ENCODE results near the gene TMEM120B.

TMEM120B gene

DNA sequence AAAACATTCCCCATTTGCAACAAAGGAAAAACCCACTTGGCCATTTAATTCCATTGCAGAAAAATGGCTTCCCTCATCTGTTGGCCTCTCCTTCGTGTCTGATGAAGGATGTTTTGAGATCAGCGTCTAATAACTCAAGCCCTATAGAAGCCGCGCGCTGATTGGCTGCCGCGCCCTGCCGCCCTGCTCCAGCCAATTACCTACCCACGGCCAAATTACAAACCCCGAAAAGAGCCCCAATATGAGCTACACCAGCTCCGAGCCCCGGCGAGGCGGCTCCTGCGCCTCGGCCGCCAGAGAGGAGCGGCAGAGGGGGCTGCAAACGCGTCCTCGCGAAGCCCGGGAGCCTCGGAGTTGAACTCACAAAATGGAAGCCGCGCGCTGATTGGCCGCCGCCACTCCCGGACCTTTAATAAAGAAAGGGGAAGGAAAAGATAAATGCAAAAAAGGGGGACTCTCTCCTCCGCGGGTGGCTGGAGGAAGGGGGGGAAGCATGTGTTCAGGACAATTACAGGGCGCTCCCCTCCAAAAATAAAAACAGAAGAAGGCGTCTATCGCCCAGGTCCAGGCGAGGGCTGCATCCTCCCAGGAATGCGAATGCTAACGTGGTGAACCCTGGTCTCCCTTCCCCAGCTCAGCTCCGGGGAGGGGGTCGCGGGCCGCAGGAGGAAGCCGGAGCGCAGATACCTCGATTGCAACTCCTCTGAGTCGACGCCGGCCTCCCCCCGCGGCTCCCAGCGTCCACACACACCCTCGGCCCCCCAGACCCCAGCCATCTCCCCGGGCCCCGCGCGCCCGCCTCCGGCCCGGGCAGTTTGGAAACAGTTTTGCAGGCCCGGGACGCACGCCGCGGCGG lies 90.5 kb downstream of the TMEM120B start:
- peak; percentile 97 for DNase-seq (ENCODE audit: low read depth, low spot score)

DNA sequence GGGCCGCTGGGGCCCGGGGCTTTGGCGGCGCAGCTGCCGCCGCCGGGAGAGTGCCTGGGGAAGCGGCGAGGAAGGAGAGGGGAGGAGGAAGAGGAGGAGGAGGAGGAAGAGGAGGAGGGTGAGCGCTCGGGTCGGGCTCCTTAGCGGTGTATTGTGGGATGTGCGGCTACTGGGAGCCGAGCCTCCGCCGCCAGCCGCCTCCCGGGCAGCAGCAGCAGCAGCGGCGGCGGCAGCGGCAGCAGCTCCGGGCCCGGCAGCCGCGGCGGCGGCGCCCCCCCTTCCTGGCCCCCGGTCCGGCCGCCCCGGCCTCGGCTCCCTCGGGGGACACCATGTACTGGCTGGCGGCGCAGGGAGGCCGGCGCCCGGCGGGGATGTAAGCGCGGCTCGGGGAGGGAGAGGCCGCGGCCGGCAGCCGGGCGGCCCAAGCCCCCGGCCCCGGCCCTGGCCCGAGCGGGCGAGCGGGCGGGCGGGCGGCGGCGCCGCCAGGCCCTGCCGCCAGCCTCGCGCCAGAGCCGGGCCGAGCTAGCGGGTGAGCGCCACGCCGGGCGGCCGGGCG lies 91.4 kb downstream of the TMEM120B start, which contains the start of gene SETD1B:
Gene SETD1B, plus strand, starts transcription at position 149 of the 556 bp plus-strand sequence. CDS start 729 bp downstream, outside the sequence.
- DNase-seq (ENCODE audit: low read depth, low spot score) = peak; percentile 75

DNA sequence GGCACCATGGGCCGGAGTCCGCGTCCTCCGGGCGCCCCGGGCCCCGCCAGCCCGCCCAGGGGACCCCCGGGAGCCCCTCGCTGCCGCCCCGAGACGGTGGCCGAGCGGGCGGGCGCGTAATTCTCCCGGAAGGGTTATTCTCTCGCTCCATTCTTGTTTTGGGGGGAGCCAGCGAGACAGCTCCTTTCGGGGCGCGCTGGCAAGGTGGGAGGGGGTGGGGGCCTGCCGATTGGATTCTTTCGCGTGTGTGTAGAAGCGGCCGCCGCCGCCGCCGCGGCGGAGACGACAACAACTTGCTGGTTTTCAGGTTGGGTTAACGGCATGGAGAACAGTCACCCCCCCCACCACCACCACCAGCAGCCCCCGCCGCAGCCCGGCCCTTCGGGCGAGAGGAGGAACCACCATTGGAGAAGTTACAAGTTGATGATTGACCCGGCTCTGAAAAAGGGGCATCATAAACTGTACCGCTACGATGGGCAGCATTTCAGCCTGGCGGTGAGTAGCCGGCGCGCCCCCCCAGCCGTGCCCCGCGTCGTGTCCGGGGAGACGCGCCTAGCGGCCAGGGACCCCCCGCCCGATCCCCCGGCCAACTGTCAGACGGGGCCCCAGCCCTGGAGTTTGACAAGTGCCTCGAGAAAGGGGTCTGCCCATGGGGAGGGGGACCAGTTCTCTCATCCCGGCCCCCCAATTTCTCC lies 92.0 kb downstream of the TMEM120B start:
- peak; percentile 63 for DNase-seq (ENCODE audit: low read depth, low spot score)

DNA sequence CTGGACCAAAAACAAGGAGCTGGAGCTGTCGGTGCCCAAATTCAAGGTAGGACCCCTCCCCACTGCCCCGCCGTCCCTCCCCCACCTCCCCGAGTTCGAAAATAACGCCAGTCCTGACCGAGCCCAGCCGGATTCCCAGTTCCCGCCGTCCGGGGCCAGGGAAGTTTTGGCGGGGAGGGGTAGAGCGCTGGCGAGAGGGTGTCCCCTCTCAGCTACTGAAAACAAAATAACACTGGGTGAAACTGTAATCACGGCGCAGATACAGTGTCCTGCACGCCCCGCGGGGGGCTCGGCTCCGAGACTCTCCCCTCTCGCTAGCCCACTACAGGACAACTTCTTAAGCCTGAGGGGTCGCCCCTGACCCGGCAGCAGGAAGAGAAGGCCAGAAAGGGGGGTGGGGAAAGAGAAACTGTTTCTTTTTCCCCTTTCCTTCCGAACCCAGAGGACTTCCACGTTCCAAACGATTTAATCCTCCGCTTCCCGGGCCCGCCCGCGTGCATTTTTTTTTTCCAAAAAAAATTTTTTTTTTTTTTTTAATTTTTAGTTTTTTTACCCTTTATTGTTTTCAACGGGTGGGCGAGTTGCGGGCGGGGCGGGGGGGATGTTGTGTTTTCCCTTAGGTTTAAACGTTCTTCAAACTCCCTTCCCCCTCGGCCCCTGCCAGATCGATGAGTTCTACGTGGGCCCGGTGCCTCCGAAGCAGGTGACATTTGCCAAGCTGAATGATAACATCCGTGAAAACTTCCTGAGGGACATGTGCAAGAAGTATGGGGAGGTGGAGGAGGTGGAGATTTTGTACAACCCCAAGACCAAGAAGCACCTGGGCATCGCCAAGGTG lies 92.8 kb downstream of the TMEM120B start:
- peak; percentile 48 for DNase-seq (ENCODE audit: low read depth, low spot score)

DNA sequence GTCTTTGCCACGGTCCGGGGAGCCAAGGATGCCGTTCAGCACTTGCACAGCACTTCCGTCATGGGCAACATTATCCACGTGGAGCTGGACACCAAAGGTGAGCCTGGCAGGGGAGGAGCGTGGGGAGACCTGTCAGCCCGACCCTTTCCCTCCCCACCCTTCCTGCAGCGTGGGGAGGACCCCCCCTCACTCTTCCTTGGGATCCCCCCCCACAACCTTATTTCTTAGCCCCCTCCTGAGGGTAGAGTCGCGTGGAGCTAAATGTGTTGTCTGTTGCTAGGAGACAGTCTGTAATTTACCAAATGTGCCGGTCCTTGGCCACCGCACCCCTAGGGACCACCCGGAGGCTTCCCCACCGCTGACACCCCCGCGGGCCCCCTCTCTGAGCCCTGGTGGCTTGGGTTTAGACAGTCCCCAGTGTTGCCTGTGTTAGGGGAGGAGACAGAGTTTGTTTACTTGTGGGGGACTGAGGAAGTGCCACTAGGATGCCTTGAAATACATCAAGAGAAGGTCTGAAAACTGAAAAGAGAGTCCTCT lies 93.5 kb downstream of the TMEM120B start:
- DNase-seq (ENCODE audit: low read depth, low spot score) = no peak

DNA sequence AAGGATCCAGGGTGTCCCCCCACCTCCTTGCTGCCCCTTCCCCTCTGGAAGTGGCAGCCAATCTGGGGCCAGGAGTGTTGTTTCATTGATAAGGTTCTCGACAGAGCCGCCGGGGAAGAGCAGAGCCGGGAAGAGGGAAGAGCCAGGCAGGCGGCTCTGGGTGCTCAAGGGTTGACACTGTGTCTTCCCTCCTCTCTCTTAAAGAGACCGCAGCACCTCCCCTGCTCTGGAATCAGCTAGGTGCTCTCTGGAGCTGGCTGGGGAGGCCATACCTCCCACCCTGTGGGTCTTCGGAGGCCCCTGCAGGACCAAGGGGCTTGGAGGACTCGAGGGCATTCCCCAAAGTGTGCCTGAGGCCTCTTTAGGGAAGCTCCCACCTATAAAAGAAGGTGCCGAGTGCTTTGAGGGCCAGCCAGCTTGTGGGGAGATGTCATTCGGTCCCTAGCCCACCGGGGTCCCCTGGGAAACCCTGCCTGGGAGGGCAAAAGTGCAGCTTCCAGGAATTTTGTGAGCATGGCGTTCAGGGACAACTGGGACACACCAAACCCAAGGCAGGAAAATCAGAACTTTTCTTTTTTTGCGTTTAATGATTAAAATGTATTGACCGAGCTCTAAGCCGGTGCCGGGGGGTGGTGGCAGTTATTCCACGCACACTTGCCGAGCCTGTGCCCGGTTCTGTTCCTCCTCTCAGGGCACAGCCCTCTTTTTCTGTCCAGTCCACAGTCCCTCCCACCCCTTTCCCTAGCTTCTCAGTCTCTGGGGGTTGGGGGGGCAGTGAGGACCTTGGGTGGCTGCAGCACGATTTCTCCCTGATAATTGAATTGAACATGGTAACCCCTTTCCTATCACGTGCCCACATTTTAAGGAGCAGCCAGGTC lies 94.2 kb downstream of the TMEM120B start:
- peak; percentile 46 for DNase-seq (ENCODE audit: low read depth, low spot score)

DNA sequence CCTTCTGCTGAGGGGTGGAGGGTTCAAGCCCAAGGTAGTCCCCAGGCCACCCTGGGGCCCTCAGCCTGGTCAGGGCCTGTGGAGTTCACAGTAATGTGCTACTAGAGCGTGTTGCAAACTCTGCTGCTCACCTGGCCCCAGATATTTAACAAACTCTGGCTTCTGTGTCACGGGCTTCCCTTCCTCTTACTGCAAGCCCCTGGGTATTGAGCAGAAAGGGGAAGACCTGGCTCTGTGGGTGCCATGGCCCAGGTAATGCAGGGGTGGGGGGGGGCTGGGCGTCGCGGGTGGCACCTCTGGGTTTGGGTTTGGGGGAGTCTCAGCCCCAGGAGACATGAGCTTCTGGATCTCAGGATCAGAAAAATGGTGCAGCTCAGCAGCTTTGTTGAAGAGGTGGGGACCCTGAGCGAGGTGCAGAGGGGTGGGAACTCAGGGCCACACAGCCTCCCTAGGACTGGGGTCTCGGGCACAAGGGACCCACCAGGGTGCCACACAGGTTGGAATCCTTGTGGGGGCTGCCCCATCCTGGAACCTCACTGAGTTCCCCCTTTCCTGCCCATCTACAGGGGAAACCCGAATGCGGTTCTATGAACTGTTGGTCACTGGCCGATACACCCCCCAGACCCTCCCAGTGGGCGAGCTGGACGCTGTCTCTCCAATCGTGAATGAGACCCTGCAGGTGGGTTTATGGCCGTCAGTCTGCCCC lies 95.2 kb downstream of the TMEM120B start:
- DNase-seq (ENCODE audit: low read depth, low spot score) = no peak

DNA sequence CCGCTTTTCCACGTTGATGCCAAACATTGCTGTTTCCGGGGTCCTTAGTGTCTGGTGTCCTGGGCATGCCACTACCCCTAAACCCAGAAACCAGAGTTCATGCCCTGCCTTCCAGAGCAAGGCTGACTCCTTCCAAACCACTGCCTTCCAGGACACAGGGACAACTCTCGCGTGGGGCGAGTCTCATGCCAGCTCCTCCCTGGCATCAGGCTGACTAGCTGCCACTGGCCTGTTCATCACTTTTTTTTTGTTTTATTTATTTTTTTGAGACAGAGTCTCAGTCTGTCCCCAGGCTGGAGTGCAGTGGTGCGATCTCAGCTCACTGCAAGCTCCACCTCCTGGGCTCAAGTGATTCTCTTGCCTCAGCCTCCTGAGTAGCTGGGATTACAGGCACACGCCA lies 96.1 kb downstream of the TMEM120B start:
- no peak for DNase-seq (ENCODE audit: low read depth, low spot score)

DNA sequence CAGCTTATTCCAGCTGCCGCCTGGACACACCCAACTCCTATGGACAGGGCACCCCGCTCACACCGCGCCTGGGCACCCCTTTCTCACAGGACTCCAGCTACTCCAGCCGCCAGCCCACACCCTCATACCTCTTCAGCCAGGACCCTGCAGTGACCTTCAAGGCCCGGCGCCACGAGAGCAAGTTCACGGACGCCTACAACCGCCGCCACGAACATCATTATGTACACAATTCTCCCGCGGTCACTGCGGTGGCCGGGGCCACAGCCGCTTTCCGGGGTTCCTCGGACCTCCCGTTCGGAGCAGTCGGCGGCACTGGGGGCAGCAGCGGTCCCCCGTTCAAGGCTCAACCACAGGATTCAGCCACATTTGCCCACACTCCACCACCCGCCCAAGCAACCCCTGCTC lies 97.2 kb downstream of the TMEM120B start:
- no peak for DNase-seq (ENCODE audit: low read depth, low spot score)

DNA sequence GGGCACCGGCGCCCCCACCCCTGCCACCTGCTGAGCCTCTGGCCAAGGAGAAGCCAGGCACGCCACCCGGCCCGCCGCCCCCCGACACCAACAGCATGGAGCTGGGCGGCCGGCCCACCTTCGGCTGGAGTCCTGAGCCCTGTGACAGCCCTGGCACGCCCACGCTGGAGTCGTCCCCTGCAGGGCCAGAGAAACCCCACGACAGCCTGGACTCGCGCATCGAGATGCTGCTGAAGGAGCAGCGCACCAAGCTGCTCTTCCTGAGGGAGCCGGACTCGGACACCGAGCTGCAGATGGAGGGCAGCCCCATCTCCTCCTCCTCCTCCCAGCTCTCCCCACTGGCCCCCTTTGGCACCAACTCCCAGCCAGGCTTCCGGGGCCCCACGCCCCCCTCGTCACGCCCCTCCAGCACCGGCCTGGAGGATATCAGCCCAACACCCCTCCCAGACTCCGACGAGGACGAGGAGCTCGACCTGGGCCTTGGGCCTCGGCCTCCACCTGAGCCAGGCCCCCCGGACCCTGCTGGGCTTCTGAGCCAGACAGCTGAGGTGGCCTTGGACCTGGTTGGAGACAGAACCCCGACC lies 97.8 kb downstream of the TMEM120B start:
- no peak for DNase-seq (ENCODE audit: low read depth, low spot score)

DNA sequence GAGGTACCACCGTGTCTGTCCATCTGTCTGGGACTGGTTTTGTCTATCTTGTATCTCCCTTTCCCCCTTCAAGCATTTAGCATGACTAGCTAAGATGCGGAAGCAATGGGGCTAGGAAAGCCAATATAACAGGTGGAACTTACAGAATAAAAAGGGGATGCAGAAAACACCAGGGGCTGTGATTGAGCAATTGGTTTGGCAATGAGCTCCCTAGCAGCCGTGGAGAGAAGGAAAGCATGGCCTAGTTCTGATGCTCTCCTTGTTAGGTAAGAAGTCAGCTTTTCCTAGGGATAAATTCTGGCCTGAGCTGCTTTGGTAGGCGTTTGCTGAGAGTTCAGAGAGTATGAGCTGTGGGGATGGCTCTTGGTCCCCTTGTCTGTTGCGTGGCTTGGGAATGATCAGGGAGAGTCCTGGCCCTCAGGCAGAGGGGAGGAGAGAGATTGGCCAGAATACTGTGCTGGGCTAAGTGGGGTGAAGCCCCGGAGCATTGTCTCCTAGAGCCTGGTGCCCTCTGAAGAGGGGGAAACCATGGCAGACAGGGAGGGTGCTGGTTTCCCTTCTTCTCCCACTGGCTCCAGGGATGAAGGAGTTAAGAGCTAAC lies 98.4 kb downstream of the TMEM120B start:
- no peak for DNase-seq (ENCODE audit: low read depth, low spot score)

DNA sequence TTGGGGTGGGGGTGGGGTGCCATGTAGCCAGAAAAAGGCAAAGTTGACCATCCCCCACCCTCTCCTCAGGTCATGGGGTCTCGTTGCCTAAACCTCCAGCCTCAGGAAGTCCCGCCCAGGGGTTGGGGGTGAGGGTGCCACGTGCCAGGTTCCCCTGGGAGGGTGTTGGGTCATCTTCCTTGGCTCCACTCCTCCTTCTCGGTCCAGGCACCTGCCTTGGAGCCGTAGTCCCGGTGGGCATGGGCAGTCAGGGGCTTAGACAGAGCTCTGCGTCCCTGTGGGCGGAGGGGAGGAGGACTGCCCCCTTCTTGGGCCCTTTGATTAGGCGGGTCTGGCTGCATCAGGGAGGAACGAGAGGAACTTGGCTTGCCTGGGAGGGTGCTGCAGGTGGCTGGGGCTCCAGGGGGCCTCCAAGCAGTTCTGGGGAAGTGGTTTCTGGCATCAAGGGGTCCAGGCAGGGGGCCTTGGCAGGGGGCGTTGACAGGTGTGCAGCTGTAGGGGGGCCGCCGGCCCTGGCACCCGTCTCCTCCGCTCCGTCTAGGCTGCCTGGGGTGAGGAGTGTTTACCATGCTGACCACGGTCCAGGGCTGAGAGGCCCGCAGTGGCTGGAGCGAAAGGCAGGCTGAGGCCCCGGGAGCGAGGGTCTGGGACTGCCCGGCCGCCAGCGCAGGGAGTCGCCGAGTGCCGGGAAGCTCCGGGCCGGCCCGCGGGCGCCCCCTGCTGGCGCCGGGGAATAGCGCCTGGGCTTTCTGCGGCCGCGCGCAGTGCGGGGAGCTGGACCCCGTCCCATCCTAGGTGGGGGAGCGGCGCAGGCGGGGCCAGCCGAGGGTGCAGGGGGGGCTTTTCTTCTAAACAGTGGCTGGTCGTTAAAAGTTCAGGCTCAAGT lies 99.1 kb downstream of the TMEM120B start:
- peak; percentile 89 for DNase-seq (ENCODE audit: low read depth, low spot score)

DNA sequence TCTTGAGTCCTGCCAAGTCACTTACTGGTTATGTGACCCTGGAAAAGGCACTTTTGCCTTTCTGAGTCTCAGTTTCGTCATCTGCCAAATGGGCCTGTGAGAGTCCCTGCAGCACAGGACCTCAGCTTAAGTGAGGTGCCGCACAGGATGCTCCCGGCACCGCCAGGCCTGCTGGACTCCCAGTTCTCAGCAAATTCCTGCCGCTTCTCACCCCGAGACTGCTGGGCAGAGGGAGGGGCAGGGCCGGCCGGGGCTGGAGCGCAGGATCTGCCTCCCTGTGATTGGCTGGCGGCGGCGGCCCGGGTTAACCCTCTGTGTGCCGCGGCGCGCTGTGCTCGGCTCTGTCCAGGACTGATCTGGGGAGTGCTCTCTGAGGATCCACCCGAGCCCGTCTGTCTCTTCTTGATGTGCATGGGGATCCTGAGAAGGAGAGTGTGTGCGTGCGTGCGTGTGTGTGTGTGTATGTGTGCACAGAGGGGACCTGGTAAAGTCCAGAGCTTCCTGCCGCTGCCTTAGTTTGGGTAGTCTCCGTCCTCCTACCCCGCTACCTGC lies 99.8 kb downstream of the TMEM120B start:
- peak; percentile 88 for DNase-seq (ENCODE audit: low read depth, low spot score)

DNA sequence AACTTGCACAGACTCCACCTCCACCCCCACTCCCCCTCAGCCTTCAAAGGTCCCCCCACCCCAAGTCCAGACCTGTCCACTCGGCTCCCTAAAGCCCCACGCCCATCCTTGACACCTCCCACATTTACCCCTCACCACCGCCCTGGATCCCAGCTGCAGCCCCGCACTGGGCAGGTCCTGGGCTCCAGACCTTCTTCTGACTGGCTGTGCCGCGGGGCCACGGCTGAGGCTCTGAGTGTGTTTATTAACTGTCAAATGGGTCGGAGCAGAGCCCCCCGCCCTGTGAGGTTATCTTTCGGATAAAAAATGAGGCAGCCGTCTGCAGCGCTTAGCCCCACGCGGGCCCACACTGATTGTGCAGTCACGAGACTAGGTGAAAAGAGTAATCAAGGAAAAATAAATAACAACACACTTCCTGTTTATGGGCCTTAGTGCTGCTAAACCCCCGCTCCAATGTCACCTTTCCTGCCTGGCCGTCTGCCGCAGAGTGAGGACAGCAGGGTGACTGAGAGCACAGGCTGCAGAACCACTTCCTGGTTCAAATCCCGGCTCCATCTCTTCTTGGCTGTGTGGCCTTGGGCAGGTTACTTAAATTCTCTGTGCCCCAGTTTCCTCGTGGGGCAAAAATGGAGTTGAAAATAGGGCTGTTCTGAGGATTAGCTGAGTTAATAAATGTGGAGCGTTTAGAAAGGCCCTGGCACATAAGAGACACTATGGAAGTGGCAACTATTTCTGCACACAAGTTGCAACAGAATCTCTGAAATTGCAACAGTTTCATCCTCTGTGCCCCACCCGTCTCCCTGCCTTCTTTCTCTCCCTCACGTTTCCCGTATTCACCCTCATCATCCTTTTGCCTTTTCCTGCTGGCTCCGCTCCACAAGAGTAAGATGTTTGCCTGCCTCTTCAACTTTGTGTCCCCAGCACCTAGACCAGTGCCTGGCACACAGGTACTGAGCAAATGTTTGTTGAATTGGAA lies 100.7 kb downstream of the TMEM120B start:
- no peak for DNase-seq (ENCODE audit: low read depth, low spot score)

DNA sequence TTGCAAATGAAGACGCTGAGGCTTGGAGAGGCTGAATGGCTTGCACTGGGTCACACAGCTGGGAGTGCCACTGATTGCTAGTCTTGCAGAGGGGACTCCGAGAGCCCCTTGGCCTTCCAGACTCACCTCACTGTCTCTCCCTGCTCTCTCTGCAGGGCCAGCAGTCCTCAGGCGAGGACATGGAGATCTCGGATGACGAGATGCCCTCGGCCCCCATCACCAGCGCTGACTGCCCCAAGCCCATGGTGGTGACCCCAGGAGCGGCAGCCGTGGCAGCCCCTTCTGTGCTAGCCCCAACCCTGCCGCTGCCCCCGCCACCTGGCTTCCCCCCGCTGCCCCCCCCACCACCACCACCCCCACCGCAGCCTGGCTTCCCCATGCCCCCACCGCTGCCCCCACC lies 101.4 kb downstream of the TMEM120B start:
- DNase-seq (ENCODE audit: low read depth, low spot score) = no peak

DNA sequence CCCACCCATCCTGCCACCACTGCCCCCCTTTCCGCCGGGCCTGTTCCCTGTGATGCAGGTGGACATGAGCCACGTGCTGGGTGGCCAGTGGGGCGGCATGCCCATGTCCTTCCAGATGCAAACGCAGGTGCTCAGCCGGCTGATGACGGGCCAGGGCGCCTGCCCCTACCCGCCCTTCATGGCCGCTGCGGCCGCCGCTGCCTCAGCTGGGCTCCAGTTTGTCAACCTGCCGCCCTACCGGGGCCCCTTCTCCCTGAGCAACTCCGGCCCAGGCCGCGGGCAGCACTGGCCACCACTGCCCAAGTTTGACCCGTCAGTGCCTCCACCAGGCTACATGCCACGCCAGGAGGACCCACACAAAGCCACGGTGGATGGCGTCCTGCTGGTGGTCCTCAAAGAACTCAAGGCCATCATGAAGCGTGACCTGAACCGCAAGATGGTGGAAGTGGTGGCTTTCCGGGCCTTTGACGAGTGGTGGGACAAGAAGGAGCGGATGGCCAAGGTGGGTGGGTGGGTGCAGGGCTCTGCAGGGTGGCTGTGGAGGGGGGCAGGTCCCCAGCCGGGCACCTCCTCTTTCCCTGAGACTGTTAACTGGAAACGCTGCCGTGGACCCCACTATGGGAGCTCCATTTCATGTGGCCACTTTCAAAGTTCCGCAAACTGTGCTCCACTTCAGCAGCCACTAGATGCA lies 102.0 kb downstream of the TMEM120B start:
- no peak for DNase-seq (ENCODE audit: low read depth, low spot score)

Measured in astrocyte of the hippocampus (primary cell).